Keratinocyte (primary cell): ENCODE measurements around the gene CFLAR. TPM values are rescaled to one million over a fixed set of nuclear protein-coding genes. Genes with fewer than 3 reads are reported as not detected.

Source experiments
- DNase-seq: peaks from one replicate; pipeline ENCODE4 v3.0.0-alpha.2; 2011; ENCODE audit warnings: low read depth, missing footprints, low spot score
- FAIRE-seq: peaks from 2 replicates; lab custom pipeline; 2011; peaks lifted over from hg19 to GRCh38; lab: Jason Lieb, UNC
- H2AFZ ChIP-seq: 2 replicates; pipeline ENCODE4 v1.6.0; 2012; ENCODE audit warnings: low read length, control low read depth, inconsistent platforms; ENCODE audit not compliant: control insufficient read depth
- H3K27ac ChIP-seq: 2 replicates; pipeline ENCODE4 v1.5.1; 2011; ENCODE audit warnings: low read length; ENCODE audit not compliant: control insufficient read depth, insufficient read depth
- H3K27me3 ChIP-seq: 3 replicates; pipeline ENCODE4 v1.6.0; 2011; ENCODE audit warnings: low read length; ENCODE audit not compliant: control insufficient read depth, insufficient read depth; ENCODE audit errors: extremely low read depth
- H3K36me3 ChIP-seq, 2 experiments: 2 replicates in 1 of 2; 3 replicates in 1 of 2; pipeline ENCODE4 v1.5.1; 2011; ENCODE audit warnings: low read length in 2 of 2, mild to moderate bottlenecking in 1 of 2; ENCODE audit not compliant: control insufficient read depth in 2 of 2, insufficient read depth in 2 of 2; ENCODE audit errors: extremely low read depth in 1 of 2
- H3K4me1 ChIP-seq: 3 replicates; pipeline ENCODE4 v1.5.1; 2011; ENCODE audit warnings: low read length; ENCODE audit not compliant: control insufficient read depth, insufficient read depth; ENCODE audit errors: extremely low read depth
- H3K4me2 ChIP-seq: 3 replicates; pipeline ENCODE4 v1.6.0; 2011; ENCODE audit warnings: low read depth, low read length; ENCODE audit not compliant: control insufficient read depth, insufficient read depth; ENCODE audit errors: extremely low read depth
- H3K4me3 ChIP-seq, 3 experiments: fragments of 200-600 bp in 1 of 3; sonication (generic) in 1 of 3; 2 replicates in 2 of 3; 3 replicates in 1 of 3; pipeline ENCODE4 v1.5.1; 2011 to 2016; ENCODE audit warnings: low read length in 3 of 3, mild to moderate bottlenecking in 3 of 3, control low read depth in 2 of 3, inconsistent platforms in 1 of 3, low read depth in 1 of 3, mixed read lengths in 1 of 3, mixed run types in 1 of 3, moderate library complexity in 1 of 3; ENCODE audit not compliant: control insufficient read depth in 2 of 3, insufficient read depth in 2 of 3; ENCODE audit errors: extremely low read depth in 1 of 3
- H3K79me2 ChIP-seq: 2 replicates; pipeline ENCODE4 v1.6.0; 2012; ENCODE audit warnings: low read length; ENCODE audit not compliant: control insufficient read depth, insufficient read depth
- H3K9ac ChIP-seq: 3 replicates; pipeline ENCODE4 v1.6.0; 2011; ENCODE audit warnings: low read length; ENCODE audit not compliant: control insufficient read depth, insufficient read depth; ENCODE audit errors: extremely low read depth
- H3K9me1 ChIP-seq: 3 replicates; pipeline ENCODE4 v1.6.0; 2011; ENCODE audit warnings: low read length; ENCODE audit not compliant: control insufficient read depth, insufficient read depth; ENCODE audit errors: extremely low read depth
- H3K9me3 ChIP-seq: 2 replicates; pipeline ENCODE4 v1.5.1; 2012; ENCODE audit warnings: low read depth, low read length; ENCODE audit not compliant: control insufficient read depth
- H4K20me1 ChIP-seq: 3 replicates; pipeline ENCODE4 v1.6.0; 2011; ENCODE audit warnings: low read length; ENCODE audit not compliant: control insufficient read depth, insufficient read depth; ENCODE audit errors: extremely low read depth
- EZH2 ChIP-seq: IDR thresholded peaks from one replicate; pipeline ENCODE4 v1.6.1; 2012; ENCODE audit warnings: inconsistent platforms, mild to moderate bottlenecking, low read length, moderate library complexity
- dilution Hi-C: fragments of 300-500 bp; cut with MboI; formaldehyde crosslinking; loops from one replicate; pipeline ENCODE4 v1.7.0; 2020; ENCODE audit warnings: low sequenced_read_pairs; ENCODE audit not compliant: extremely low pct_ligation_motif_present
- polyA plus RNA-seq, 5 experiments: library from polyadenylated mRNA; depleted of rRNA in 3 of 5; stranded (reverse) in 3 of 5; stranded (forward) in 1 of 5; unstranded in 1 of 5; fragments of >200 nt; gene quantifications; 1 replicate in 1 of 5; 2 replicates in 3 of 5; 3 replicates in 1 of 5; pipeline versions ENCODE4 v1.2.1 to v1.2.3, GENCODE V29; 2011 to 2012; ENCODE audit warnings: missing spikeins in 2 of 5, low read depth in 1 of 5, low replicate concordance in 1 of 5
- TF ChIP-seq, protein P1 (sequence below), 3 experiments: IDR thresholded peaks in 1 of 3; conservative IDR thresholded peaks in 1 of 3; optimal IDR thresholded peaks in 1 of 3; 2 replicates in 2 of 3; 3 replicates in 1 of 3; pipeline versions ENCODE3 to v1.5.1; 2011; ENCODE audit warnings: low read length in 3 of 3, mild to moderate bottlenecking in 3 of 3, moderate library complexity in 2 of 3, control low read depth in 1 of 3, inconsistent platforms in 1 of 3; ENCODE audit not compliant: insufficient read depth in 2 of 3; ENCODE audit errors: extremely low read depth in 1 of 3

CFLAR gene
- polyA plus RNA-seq, 1 donor (not counting 4 experiments of a cell fraction or from before 2014, with no cell fraction given), result 37.3 TPM

DNA sequence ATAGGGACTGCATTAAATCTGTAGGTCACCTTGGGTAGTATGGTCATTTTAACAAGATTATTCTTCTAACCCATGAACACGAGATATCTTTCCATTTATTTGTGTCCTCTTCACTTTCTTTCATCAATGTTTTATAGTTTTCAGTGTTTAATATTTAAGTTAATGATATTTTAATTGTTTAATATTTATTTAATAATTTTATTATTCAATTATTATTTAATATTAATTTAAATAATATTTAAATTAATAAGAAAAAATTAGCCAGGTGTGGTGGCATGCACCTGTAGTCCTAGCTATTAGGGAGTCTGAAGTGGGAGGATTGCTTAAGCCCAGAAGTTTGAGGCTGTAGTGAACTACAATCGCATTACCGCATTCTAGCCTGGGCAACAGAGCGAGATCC, 100.0 kb downstream of the CFLAR start:
- Histone ChIP-seq H3K79me2 (no peaks in the 10 kb centered on the region), H4K20me1 (no peaks in the 10 kb centered on the region), H3K4me3 (no peak overlapping the region), H2AFZ (no peak overlapping the region), H3K27me3 (no peaks in the 10 kb centered on the region), H3K27ac (no peak overlapping the region), H3K9ac (no peak overlapping the region), H3K9me3 (no peaks in the 10 kb centered on the region), H3K9me1 (no peaks in the 10 kb centered on the region), H3K36me3 (no peaks in the 10 kb centered on the region), H3K4me2 (no peak overlapping the region), H3K4me1 (peaks cover 4% of the 10 kb centered on the region)
- FAIRE-seq, result no peak
- dilution Hi-C loops, result no loop called here
- TF ChIP-seq EZH2, result no peak
- TF ChIP-seq, protein P1, sequence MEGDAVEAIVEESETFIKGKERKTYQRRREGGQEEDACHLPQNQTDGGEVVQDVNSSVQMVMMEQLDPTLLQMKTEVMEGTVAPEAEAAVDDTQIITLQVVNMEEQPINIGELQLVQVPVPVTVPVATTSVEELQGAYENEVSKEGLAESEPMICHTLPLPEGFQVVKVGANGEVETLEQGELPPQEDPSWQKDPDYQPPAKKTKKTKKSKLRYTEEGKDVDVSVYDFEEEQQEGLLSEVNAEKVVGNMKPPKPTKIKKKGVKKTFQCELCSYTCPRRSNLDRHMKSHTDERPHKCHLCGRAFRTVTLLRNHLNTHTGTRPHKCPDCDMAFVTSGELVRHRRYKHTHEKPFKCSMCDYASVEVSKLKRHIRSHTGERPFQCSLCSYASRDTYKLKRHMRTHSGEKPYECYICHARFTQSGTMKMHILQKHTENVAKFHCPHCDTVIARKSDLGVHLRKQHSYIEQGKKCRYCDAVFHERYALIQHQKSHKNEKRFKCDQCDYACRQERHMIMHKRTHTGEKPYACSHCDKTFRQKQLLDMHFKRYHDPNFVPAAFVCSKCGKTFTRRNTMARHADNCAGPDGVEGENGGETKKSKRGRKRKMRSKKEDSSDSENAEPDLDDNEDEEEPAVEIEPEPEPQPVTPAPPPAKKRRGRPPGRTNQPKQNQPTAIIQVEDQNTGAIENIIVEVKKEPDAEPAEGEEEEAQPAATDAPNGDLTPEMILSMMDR (optimal IDR thresholded peaks at IDR 0.05 in 1 of 3, IDR thresholded peaks at IDR 0.05 in 1 of 3, conservative IDR thresholded peaks at IDR 0.05 in 1 of 3; ENCODE audit: extremely low read depth in 1 of 3, insufficient read depth in 2 of 3, low read length in 3 of 3), result no peak
- no peak for DNase-seq

DNA sequence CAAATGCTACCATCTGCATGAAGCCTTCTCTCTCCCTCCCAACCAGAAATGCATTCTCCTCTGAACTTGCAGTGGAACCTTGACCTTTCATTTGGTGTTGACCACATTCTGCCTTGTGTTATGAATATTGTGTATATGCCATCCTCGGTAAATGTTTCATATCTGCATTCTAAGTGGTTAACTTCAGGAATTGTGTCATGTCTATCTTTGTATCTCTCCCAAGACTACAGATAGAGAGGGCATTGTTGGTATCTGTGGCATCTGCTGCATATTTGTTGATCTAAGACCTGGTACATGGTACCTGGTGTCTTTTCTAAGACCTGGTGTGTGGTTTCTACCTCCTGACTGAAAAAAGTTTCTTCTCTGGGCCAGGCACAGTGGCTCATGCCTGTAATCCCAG, 101.0 kb downstream of the CFLAR start:
- H3K4me2 ChIP-seq, result no peak overlapping the region
- H3K27me3 ChIP-seq, result no peaks in the 10 kb centered on the region
- H3K9me1 ChIP-seq, result no peaks in the 10 kb centered on the region
- H3K9ac ChIP-seq, result no peak overlapping the region
- H3K27ac ChIP-seq, result no peak overlapping the region
- no peak for FAIRE-seq
- DNase-seq, result no peak
- peaks cover 4% of the 10 kb centered on the region for H3K4me1 ChIP-seq
- H3K4me3 ChIP-seq, result no peak overlapping the region
- H3K79me2 ChIP-seq, result no peaks in the 10 kb centered on the region
- H3K36me3 ChIP-seq, result no peaks in the 10 kb centered on the region
- H4K20me1 ChIP-seq, result no peaks in the 10 kb centered on the region
- H3K9me3 ChIP-seq, result no peaks in the 10 kb centered on the region
- H2AFZ ChIP-seq, result no peak overlapping the region
- dilution Hi-C loops, result no loop called here
- no peak for TF ChIP-seq EZH2
- TF ChIP-seq, protein P1 (optimal IDR thresholded peaks at IDR 0.05 in 1 of 3, IDR thresholded peaks at IDR 0.05 in 1 of 3, conservative IDR thresholded peaks at IDR 0.05 in 1 of 3; ENCODE audit: extremely low read depth in 1 of 3, insufficient read depth in 2 of 3, low read length in 3 of 3), result no peak
